ENCODE measurements around the gene DPEP2. TPM values are rescaled to one million over a fixed set of nuclear protein-coding genes. Genes with fewer than 3 reads are reported as not detected.

DPEP2 gene
- total and polyA plus RNA-seq, 2 of the 13 experiments (the other 11 are each of a cell fraction or from before 2014, with no cell fraction given): 0.18 TPM; not detected in 1

DNA sequence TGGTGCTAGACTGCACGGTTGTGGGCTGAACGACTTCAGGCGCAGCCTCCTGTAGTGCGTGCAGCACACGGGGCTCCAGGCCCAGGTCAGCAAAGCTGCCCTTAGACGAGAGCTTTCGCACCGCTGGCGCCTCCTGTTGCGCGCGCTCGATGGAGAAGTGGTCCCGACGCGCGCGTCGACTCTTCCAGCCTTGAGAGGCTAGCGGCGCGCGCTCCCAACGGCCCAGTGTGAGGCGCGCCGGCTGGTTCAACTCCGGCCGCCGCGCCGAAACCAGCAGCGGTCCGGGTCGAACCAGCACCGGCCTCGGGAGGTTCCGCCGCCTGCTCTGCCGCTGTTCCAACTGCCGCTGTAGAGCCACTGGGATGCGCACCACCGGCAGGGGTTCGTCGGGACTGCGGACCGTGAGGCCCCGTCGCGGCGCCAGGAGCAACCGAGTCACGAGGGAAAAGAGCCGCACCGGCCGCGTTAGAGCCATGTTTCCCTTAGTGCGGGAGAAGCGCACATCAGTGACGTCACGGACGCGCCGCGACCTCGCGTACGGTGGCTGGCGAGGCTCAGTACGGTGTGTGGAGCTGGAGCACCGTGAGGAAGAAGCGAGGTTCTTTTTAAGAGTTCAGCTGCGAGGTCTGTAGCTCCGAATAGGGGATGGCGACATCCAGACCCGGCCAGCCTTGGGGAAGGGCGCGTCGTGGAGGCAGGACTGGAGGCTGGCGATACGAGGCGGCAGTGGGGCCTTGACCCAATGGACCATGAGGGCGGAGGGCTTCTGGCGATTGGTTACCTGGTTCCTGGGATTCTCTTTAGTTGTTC is 23.6 kb upstream of the DPEP2 start, which contains the start of the genes DDX28 and DUS2 (continued):
- TF ChIP-seq, protein P1, sequence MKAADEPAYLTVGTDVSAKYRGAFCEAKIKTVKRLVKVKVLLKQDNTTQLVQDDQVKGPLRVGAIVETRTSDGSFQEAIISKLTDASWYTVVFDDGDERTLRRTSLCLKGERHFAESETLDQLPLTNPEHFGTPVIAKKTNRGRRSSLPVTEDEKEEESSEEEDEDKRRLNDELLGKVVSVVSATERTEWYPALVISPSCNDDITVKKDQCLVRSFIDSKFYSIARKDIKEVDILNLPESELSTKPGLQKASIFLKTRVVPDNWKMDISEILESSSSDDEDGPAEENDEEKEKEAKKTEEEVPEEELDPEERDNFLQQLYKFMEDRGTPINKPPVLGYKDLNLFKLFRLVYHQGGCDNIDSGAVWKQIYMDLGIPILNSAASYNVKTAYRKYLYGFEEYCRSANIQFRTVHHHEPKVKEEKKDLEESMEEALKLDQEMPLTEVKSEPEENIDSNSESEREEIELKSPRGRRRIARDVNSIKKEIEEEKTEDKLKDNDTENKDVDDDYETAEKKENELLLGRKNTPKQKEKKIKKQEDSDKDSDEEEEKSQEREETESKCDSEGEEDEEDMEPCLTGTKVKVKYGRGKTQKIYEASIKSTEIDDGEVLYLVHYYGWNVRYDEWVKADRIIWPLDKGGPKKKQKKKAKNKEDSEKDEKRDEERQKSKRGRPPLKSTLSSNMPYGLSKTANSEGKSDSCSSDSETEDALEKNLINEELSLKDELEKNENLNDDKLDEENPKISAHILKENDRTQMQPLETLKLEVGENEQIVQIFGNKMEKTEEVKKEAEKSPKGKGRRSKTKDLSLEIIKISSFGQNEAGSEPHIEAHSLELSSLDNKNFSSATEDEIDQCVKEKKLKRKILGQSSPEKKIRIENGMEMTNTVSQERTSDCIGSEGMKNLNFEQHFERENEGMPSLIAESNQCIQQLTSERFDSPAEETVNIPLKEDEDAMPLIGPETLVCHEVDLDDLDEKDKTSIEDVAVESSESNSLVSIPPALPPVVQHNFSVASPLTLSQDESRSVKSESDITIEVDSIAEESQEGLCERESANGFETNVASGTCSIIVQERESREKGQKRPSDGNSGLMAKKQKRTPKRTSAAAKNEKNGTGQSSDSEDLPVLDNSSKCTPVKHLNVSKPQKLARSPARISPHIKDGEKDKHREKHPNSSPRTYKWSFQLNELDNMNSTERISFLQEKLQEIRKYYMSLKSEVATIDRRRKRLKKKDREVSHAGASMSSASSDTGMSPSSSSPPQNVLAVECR (CRISPR knock-in tag; IDR thresholded peaks at IDR 0.05; ENCODE audit: borderline replicate concordance): peak; percentile 100
- TF ChIP-seq ZNF143 (CRISPR knock-in tag; IDR thresholded peaks at IDR 0.05) (peak; percentile 80), GMEB2 (CRISPR knock-in tag; IDR thresholded peaks at IDR 0.05; ENCODE audit: low read depth) (peak; percentile 79), HNF4A (CRISPR knock-in tag; IDR thresholded peaks at IDR 0.05) (peak; percentile 83), MAFG (CRISPR knock-in tag; IDR thresholded peaks at IDR 0.05) (no peak), SNAPC5 (CRISPR knock-in tag; IDR thresholded peaks at IDR 0.05; ENCODE audit: borderline replicate concordance) (peak; percentile 96), ZBTB38 (CRISPR knock-in tag; IDR thresholded peaks at IDR 0.05) (peak; percentile 93), E2F2 (CRISPR knock-in tag; IDR thresholded peaks at IDR 0.05; ENCODE audit: borderline replicate concordance) (no peak; the same call in 1 of the 2 replicates), CC2D1A (CRISPR knock-in tag; IDR thresholded peaks at IDR 0.05) (no peak), GATA4 (IDR thresholded peaks at IDR 0.05; ENCODE audit: borderline replicate concordance, low read depth) (peak; percentile 72; the same call in 1 of the 2 replicates), ZNF501 (CRISPR knock-in tag; IDR thresholded peaks at IDR 0.05) (peak; percentile 99), ADNP (CRISPR knock-in tag; IDR thresholded peaks at IDR 0.05) (no peak; the same call in 1 of the 2 replicates)
- TF ChIP-seq, protein P2, sequence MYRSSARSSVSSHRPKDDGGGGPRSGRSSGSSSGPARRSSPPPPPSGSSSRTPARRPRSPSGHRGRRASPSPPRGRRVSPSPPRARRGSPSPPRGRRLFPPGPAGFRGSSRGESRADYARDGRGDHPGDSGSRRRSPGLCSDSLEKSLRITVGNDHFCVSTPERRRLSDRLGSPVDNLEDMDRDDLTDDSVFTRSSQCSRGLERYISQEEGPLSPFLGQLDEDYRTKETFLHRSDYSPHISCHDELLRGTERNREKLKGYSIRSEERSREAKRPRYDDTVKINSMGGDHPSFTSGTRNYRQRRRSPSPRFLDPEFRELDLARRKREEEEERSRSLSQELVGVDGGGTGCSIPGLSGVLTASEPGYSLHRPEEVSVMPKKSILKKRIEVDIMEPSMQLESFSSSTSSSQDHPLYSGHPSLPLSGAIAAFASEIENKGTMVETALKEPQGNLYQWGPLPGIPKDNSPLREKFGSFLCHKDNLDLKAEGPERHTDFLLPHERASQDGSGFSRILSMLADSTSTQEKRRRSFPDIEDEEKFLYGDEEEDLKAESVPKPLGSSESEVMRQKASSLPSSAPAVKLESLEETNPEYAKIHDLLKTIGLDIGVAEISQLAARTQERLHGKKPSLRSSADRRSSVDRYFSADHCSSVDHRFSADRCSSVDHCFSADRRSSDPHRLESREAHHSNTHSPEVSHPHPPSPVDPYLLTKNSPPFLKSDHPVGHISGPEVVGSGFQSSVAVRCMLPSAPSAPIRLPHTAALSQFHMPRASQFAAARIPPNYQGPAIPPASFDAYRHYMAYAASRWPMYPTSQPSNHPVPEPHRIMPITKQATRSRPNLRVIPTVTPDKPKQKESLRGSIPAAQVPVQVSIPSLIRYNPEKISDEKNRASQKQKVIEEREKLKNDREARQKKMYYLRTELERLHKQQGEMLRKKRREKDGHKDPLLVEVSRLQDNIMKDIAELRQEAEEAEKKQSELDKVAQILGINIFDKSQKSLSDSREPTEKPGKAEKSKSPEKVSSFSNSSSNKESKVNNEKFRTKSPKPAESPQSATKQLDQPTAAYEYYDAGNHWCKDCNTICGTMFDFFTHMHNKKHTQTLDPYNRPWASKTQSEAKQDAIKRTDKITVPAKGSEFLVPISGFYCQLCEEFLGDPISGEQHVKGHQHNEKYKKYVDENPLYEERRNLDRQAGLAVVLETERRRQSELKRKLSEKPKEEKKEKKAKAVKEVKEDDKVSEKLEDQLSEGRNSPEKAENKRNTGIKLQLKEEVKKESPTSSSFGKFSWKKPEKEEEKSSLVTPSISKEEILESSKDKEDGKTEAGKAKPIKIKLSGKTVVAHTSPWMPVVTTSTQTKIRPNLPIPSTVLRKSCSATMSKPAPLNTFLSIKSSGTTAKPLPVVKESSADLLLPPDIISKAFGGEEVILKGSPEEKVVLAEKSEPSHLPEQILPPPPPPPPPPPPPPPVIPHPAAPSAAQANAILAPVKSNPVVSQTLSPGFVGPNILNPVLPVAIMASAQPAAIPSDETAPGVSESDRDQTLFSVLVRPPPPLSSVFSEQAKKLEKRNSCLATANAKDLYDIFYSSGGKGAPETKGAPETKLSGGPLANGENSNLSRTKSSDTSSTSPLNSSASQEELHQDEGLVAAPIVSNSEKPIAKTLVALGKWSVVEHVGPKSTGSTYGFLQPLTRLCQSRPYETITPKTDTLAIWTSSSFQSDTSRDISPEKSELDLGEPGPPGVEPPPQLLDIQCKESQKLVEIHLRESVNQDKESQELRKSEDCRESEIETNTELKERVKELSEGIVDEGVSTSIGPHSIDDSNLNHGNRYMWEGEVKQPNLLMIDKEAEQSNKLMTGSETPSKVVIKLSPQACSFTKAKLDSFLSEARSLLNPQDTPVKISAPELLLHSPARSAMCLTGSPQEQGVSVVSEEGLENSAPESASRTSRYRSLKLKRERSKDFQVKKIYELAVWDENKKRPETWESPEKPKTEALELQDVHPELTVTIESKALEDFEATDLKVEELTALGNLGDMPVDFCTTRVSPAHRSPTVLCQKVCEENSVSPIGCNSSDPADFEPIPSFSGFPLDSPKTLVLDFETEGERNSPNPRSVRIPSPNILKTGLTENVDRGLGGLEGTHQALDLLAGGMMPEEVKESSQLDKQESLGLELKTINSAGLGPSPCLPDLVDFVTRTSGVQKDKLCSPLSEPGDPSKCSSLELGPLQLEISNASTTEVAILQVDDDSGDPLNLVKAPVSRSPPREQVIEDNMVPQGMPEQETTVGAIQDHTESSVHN (CRISPR knock-in tag; IDR thresholded peaks at IDR 0.05): peak; percentile 55

Data from HepG2 (cell line).